ENCODE data around the gene ZNF777.

DNA sequence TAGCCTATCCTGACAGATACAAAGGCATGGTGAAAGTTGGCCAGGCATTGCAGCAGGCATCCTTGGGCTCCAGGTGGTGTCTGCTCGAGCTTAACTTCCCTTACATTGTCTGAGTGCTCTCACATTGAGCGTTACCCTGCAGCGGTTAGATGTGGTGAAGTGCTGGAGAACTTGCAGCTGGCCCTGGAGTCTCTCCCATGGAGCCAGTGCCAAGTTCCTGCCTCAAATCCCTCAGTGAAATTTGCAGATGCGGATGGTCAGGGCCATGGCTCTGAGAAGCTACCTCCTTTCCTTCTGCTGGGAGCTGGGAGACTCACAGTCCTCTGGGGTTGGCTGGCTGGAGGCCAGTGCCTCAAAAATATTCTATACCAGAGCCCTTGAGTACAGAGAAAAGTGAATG is 40.0 kb upstream of the ZNF777 start:
- TF ChIP-seq, protein P1, sequence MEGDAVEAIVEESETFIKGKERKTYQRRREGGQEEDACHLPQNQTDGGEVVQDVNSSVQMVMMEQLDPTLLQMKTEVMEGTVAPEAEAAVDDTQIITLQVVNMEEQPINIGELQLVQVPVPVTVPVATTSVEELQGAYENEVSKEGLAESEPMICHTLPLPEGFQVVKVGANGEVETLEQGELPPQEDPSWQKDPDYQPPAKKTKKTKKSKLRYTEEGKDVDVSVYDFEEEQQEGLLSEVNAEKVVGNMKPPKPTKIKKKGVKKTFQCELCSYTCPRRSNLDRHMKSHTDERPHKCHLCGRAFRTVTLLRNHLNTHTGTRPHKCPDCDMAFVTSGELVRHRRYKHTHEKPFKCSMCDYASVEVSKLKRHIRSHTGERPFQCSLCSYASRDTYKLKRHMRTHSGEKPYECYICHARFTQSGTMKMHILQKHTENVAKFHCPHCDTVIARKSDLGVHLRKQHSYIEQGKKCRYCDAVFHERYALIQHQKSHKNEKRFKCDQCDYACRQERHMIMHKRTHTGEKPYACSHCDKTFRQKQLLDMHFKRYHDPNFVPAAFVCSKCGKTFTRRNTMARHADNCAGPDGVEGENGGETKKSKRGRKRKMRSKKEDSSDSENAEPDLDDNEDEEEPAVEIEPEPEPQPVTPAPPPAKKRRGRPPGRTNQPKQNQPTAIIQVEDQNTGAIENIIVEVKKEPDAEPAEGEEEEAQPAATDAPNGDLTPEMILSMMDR (IDR thresholded peaks at IDR 0.05; ENCODE audit: low read depth, low read length, poor library complexity, severe bottlenecking) = no peak
- TF ChIP-seq EZH2phosphoT487 (IDR thresholded peaks at IDR 0.05; ENCODE audit: borderline replicate concordance, low read length) = no peak

Data from DOHH2 (cell line).